Measurements from ENCODE around the gene TPM4.

TPM4 gene

GRCh38 chr19:16133818-16134217 lies 57.5 kb downstream of the TPM4 start:
- DNase-seq = no peak

DNA sequence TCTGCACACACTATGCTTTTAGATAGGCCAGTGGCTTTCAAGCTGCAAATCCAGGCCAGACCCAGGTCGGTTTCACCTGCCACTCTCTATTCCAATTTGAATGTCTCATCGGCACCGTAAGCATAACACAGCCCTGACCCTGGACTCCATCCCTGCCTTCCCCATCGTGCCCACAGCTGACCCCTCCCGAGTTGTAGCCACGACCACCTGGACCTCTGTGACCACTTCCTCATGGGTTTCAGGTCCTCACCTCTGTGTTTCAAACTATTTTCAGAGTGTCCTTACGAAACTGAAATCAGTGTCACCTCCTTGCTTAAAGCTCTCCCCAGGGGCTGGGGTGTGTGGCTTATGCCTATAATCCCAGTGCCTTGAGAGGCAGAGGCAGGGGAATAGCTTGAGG lies 58.2 kb downstream of the TPM4 start:
- DNase-seq = no peak

DNA sequence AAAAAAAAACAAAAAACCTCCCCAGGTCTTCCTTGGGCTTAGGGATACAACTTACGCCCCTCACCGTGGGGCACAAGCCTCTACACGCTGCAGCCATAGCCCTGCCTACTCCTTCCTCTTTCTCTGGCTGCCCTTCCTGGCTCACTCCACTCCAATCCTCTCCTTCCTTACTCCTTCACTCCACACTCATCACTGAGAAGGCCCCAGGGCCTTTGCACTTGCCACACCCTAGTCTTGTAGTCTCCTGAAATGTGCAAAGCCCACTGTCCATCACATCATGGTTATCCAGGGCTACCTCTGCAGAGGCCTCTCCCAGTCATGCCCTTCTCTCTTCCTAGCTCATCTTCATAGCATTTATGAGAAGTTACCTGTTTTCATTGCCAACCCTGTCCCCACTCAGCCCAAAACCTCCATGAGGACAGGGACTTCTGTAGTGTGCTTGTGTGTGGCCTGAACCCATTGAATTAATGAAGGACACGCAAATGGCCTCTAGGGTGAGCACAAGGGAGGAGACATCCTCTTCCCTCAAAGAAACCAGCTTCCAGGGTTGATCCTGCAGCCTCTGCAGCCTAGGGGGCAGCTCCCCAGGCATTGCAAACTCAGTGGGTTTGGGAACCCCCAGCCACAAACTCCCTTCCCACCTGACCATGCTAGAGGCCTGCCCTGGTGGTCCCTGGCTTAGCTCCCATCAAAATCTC lies 59.3 kb downstream of the TPM4 start:
- DNase-seq = no peak

- DNase-seq = no peak
These were observed 60.1 kb downstream of the TPM4 start for GRCh38 chr19:16136185-16136999.

- DNase-seq = no peak
These were observed 63.5 kb downstream of the TPM4 start for GRCh38 chr19:16139752-16140151.

DNA sequence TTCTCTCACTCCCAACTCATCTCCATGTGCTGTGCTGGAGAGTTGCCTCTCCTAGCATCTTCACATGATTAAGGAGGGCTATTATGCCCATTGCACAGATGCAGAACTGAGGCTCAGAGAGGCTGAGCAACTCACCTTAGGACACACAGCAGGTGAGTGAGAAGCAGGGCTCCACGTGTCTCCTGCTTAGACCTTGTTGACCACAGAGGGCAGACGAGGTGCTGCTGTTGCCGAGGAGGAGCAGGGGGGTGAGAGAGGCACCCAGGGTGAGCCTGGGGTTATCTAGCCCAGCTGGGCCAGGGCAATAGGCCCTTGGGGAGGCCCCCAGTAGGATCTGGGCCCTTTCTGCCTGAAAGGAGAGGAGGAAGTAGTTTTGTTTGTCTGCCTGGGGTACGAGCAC lies 64.7 kb downstream of the TPM4 start:
- no peak for DNase-seq

- no peak for DNase-seq
These were observed 65.8 kb downstream of the TPM4 start for GRCh38 chr19:16142032-16142580.

GRCh38 chr19:16143399-16144215 lies 67.3 kb downstream of the TPM4 start, which contains the start of gene HSH2D:
Gene HSH2D (plus strand): TSS chr19:16143685. CDS start chr19:16148751, 5,066 bp downstream.
- peak; percentile 64 for DNase-seq

DNA sequence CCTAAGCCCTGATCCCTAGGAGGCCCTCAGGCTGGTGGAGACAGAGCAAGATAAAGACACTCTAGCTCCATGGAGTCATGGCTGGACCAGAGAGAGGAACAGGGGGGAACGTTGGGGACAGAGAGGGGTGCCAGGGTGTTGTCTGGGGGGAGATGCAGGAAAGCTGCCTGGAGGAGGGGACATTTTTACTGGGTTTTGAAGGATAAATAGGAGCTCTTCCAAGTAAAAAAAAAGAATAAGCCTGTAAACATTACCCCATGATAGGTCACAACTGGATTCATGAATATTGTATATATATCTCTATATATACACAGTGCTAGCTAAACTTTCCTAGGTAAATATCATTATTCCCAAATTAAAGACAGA lies 67.9 kb downstream of the TPM4 start:
- DNase-seq = no peak

GRCh38 chr19:16146112-16146511 lies 69.8 kb downstream of the TPM4 start:
- DNase-seq = no peak

DNA sequence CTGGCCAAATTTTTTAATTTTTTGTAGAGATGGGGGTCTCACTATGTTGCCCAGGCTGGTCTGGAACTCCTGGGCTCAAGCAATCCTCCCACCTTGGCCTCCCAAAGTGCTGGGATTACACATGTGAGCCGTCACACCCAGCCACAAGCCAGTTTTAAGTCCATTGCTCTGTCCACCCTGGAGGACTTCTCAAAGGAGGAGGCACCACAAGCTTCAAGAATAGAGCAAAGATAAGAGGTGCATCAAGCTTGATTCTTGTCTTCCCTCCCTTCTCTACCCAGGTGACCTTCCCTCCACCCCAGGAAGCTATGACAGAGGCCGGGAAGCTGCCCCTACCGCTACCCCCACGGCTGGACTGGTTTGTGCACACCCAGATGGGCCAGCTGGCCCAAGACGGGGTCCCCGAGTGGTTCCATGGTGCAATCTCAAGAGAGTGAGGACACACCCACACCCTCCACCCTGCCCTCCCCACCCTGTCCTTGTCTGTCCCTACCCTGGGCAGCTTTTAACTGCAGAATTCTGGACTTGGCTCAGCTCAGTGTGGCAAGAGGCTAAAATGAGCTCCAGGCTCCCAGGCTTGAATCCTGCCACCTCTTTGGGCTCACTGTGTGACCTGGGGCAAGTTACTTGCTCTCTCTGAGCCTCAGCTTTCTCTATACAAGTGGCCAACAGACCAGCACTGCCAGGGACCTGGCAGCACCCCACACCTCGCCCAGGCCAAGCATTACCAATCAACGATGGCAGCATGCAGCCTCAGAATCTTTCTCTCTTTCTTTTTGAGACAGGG lies 72.3 kb downstream of the TPM4 start:
- no peak for DNase-seq
